GM18951 (cell line): ENCODE results near the gene LMO7.

Experiments used
- POLR2A ChIP-seq: IDR thresholded peaks from 4 replicates; pipeline ENCODE4 v1.6.1; 2011; ENCODE audit warnings: mild to moderate bottlenecking; ENCODE audit not compliant: insufficient read length, insufficient read depth; ENCODE audit errors: extremely low read depth
- in situ Hi-C: fragments of 300-500 bp; cut with MboI; formaldehyde crosslinking; loops from one replicate; pipeline ENCODE4 v1.12.0; 2022; ENCODE audit warnings: low sequenced_read_pairs, mixed read lengths, inconsistent platforms; ENCODE audit not compliant: unreplicated experiment

LMO7 gene

DNA sequence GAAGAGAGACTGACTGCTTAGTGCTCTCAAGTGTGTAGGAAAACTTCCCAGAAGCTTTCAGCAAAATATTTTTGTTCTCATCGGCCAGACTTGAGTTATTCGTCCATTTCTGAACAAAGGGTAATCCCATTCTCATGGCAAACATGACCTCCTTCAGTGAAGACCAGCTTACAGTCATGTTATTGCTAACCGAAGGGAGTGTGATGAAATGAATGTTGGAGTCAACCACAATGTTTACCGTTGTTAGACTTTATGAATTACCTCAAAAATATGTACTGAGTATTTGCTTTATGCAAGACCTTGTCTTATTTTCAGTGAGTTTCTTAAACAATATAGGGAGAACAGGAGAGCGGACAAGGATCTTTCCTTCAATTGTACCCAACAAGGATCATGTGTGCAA, 228.6 kb downstream of the LMO7 start:
- in situ Hi-C loops, result loop anchor here (25.0 kb wide), 1 partner anchor 177 kb away; no protein-coding TSS in a partner anchor

GRCh38 chr13:75867379-75868117, 231.4 kb downstream of the LMO7 start:
- in situ Hi-C loops, result loop anchor here (25.0 kb wide), 1 partner anchor 180 kb away; no protein-coding TSS in a partner anchor
- TF ChIP-seq POLR2A, result no peak

More for the DNA sequence above, 228.6 kb downstream of the LMO7 start:
- TF ChIP-seq POLR2A, result no peak

DNA sequence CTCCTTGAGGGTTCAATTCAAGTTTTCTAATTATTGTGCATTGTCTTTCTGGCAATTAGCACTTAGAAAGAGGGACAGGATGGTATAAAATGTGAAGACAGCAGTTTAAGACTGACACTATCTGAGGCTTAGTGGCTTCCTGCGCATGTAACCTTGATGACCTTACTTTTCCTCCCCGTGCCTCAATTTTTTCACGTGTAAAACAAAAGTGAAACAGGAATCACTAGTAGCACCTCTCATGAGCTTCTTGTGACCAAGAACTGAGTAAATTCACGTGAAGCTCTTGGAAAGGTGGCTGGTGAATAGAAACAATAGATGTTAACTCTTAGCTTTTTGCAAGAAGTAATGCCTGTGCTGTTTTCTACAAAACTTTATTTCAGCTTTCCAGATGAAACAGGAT, 233.9 kb downstream of the LMO7 start:
- TF ChIP-seq POLR2A, result no peak
- in situ Hi-C loops, result loop anchor here (10.0 to 25.0 kb wide), 3 partner anchors 145 to 605 kb away; no protein-coding TSS in a partner anchor

- TF ChIP-seq POLR2A, result no peak
- in situ Hi-C loops, result loop anchor here (10.0 to 25.0 kb wide), 3 partner anchors 144 to 604 kb away; no protein-coding TSS in a partner anchor
Measured at GRCh38 chr13:75870397-75870903, 234.3 kb downstream of the LMO7 start.

DNA sequence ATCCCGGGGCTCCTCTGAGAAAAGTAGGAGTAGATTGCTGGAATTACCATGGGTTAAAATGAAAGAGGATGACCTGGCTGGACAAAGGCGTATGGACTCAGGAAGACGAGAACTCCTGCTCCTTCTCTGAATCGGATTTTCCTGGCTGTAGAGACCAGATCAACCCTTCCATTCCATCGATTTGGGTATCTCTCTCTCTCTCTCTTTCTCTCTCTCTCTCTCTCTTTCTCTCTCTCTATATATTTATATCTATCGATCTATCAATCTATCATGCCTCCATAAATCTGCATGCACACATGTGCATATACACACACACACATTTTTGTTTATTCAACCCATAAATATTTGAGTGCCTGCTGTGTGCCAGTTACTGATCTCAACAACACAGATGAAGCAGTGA, 234.9 kb downstream of the LMO7 start:
- in situ Hi-C loops, result loop anchor here (10.0 to 25.0 kb wide), 3 partner anchors 144 to 604 kb away; no protein-coding TSS in a partner anchor
- no peak for TF ChIP-seq POLR2A

- in situ Hi-C loops, result loop anchor here (10.0 to 25.0 kb wide), 3 partner anchors 142 to 602 kb away; no protein-coding TSS in a partner anchor
- TF ChIP-seq POLR2A, result no peak
Measured at GRCh38 chr13:75872980-75873379, 236.8 kb downstream of the LMO7 start.

- in situ Hi-C loops, result loop anchor here (10.0 to 25.0 kb wide), 3 partner anchors 141 to 601 kb away; no protein-coding TSS in a partner anchor
- TF ChIP-seq POLR2A, result no peak
Measured at GRCh38 chr13:75873494-75873893, 237.4 kb downstream of the LMO7 start.

DNA sequence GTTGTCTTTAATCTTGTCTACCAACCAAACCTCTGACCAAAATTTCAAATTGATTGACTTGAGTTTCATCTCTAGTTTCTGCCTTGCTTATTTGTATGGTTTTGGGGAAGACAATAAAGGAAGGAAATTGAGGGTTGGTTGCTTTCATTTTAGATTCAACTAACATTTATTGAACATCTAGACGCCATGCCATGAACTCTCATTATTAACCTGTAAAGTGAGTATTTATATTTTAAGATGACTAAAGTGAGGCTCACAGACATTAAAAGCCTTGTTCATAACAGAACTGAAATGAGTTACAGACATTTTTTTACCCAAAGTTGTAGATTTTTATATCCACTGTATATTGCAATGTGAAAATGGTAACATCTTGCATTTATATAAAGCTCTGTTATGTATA, 239.3 kb downstream of the LMO7 start:
- TF ChIP-seq POLR2A, result no peak
- in situ Hi-C loops, result loop anchor here (10.0 to 25.0 kb wide), 3 partner anchors 139 to 1037 kb away; no protein-coding TSS in a partner anchor

- in situ Hi-C loops, result loop anchor here (10.0 to 25.0 kb wide), 3 partner anchors 138 to 1036 kb away; no protein-coding TSS in a partner anchor
- TF ChIP-seq POLR2A, result no peak
Measured at GRCh38 chr13:75876142-75877050, 240.3 kb downstream of the LMO7 start.

DNA sequence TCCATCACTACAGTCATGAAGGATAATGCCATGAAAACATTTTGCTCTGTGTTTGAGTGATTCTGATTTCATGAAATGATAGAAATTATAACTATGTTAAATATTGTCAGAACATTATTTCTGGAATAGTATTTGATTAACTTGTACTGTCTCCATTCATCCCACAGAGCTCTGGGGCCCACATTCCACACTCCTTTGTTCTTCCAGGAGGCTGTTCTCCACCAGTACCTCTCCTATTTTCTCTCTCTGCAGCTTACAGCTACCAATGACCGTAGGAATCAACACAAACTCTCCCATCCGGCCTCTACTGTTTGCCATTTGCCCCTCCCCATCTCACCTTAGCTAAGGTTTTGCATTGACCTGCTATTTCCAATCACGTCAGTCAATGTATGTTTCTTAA, 240.9 kb downstream of the LMO7 start:
- TF ChIP-seq POLR2A, result no peak
- in situ Hi-C loops, result loop anchor here (10.0 to 25.0 kb wide), 3 partner anchors 138 to 1035 kb away; no protein-coding TSS in a partner anchor

DNA sequence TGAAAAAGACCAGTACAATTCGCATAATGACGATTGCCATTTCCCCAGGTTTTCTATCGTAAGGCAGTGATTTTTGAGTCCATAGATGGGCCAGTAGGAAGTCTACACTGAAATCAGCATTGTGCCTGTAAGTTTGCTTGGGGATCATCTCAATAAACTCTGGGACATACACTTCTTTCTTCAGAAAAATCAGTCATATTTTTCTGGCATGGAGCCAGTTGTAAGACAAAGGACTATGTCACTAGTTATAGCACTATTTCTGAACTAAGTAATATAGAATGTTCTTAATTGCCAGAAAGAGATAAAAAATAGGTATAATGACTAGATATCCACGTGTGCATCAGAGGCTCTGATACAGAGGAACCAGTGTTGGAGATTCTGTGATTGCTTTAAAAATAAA, 243.5 kb downstream of the LMO7 start:
- in situ Hi-C loops, result loop anchor here (10.0 to 25.0 kb wide), 3 partner anchors 135 to 1033 kb away; no protein-coding TSS in a partner anchor
- TF ChIP-seq POLR2A, result no peak

DNA sequence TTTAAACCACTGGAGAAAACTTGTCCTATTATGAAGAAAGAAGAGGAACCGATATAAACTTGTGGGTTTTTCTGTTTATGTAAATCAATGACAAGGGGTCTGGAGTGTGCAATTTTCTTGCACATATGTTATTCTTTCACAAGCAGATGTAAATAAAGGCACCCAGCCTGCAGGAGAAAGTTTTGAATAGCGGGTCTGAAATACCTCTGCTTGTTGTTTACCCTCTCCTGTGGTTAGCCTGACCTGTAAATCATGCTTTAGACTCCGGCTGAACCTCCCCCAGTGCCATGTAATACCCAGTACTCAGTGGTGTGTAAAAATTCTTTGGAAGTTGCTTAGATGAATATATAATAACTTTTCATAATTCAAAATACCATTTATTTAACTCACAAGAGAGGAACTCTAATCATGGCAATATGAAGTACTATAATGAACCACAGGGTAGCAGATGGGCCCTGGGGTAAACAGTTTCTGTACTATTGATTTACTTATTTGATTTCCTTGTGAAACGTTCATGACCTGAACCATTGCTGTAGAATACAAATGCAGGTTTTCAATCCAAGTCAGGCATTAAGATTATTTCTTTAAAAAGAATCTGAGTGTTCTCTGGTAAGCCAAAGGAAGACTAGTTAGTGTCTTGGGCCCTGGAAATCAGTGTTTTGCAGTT, 245.1 kb downstream of the LMO7 start:
- in situ Hi-C loops, result loop anchor here (25.0 kb wide), 1 partner anchor 1031 kb away; no protein-coding TSS in a partner anchor
- no peak for TF ChIP-seq POLR2A
